Calu3 (cell line): ENCODE data around the gene SV2B. TPM values are rescaled to one million over a fixed set of nuclear protein-coding genes. Genes with fewer than 3 reads are reported as not detected.

Experiments
- BruUV-seq: library from RNA; stranded (reverse); fragments of 400-500 nt; replicated peaks from 2 replicates; lab custom pipeline; 2021; lab: Mats Ljungman, UMichigan
- CTCF ChIA-PET: fragments of 300-600 bp; sonication (Branson Sonifier 250); formaldehyde crosslinking; loops from one replicate; lab custom pipeline; 2022; ENCODE audit warnings: antibody characterized with exemption; lab: Charles Lee
- DNase-seq: peaks from one replicate; pipeline ENCODE4 v3.0.0; 2022
- H3K27ac Mint-ChIP-seq: one replicate; pipeline ENCODE4 v1.8.0; 2022; ENCODE audit warnings: mixed read lengths; ENCODE audit not compliant: unreplicated experiment
- H3K27me3 Mint-ChIP-seq: one replicate; pipeline ENCODE4 v1.8.0; 2022; ENCODE audit warnings: mixed read lengths; ENCODE audit not compliant: unreplicated experiment
- H3K36me3 Mint-ChIP-seq: one replicate; pipeline ENCODE4 v1.8.0; 2022; ENCODE audit warnings: mild to moderate bottlenecking, moderate library complexity, mixed read lengths; ENCODE audit not compliant: insufficient read depth, unreplicated experiment
- H3K4me1 Mint-ChIP-seq: one replicate; pipeline ENCODE4 v1.8.0; 2022; ENCODE audit warnings: mild to moderate bottlenecking, low read depth, mixed read lengths; ENCODE audit not compliant: unreplicated experiment
- H3K4me3 Mint-ChIP-seq: one replicate; pipeline ENCODE4 v1.8.0; 2022; ENCODE audit warnings: mild to moderate bottlenecking, low read depth, moderate library complexity, mixed read lengths; ENCODE audit not compliant: unreplicated experiment
- H3K9me3 Mint-ChIP-seq: one replicate; pipeline ENCODE4 v1.8.0; 2022; ENCODE audit warnings: low read depth, mixed read lengths; ENCODE audit not compliant: unreplicated experiment
- intact Hi-C: fragments of 100-400 bp; cut with micrococcal nuclease; formaldehyde crosslinking; loops from one replicate; pipeline ENCODE4 v1.10.0; 2022; ENCODE audit not compliant: unreplicated experiment
- total RNA-seq: library from RNA; stranded (reverse); gene quantifications from 2 replicates; pipeline ENCODE4 v1.2.3, GENCODE V29; 2022
- TF ChIP-seq, protein P1 (sequence below): fragments of 200-600 bp; IDR thresholded peaks from one replicate; pipeline ENCODE4 v1.8.0; 2022; ENCODE audit warnings: antibody characterized with exemption; ENCODE audit not compliant: unreplicated experiment

Gene SV2B
- total RNA-seq, 1 experiment from 2014 or later = 2.2 TPM

DNA sequence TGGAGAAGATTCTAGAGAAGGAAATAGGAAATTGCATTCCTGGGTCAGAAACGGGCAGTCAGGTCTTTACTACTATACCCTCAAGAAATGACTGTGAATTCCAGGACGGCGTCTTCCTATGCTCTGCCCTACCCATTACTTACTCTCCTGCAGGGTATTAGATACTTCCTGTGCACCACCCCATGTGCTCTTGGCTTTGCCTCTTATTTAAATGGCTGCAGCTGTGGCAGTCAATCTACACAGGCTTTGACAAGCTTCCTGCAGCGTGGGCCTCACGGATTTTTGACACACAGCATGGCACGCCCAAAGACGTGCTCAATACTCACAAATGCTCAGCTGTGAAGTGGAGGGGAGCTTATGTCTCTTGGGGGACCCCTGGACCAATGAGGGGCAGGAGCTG lies 206.1 kb downstream of the SV2B start:
- no TSS peak for BruUV-seq
- Mint-ChIP-seq H3K4me1 (no peaks in the 10 kb centered on the region), H3K27me3 (peaks cover 21% of the 10 kb centered on the region), H3K36me3 (no peaks in the 10 kb centered on the region), H3K9me3 (no peaks in the 10 kb centered on the region), H3K4me3 (no peak overlapping the region), H3K27ac (no peak overlapping the region)
- DNase-seq = no peak
- intact Hi-C loops = no loop called here
- CTCF ChIA-PET = interaction anchor here (1.6 kb wide), 1 partner anchor 231 kb away, joined by 3 read pairs; no protein-coding TSS in a partner anchor
- TF ChIP-seq, protein P1, sequence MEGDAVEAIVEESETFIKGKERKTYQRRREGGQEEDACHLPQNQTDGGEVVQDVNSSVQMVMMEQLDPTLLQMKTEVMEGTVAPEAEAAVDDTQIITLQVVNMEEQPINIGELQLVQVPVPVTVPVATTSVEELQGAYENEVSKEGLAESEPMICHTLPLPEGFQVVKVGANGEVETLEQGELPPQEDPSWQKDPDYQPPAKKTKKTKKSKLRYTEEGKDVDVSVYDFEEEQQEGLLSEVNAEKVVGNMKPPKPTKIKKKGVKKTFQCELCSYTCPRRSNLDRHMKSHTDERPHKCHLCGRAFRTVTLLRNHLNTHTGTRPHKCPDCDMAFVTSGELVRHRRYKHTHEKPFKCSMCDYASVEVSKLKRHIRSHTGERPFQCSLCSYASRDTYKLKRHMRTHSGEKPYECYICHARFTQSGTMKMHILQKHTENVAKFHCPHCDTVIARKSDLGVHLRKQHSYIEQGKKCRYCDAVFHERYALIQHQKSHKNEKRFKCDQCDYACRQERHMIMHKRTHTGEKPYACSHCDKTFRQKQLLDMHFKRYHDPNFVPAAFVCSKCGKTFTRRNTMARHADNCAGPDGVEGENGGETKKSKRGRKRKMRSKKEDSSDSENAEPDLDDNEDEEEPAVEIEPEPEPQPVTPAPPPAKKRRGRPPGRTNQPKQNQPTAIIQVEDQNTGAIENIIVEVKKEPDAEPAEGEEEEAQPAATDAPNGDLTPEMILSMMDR = no peak

DNA sequence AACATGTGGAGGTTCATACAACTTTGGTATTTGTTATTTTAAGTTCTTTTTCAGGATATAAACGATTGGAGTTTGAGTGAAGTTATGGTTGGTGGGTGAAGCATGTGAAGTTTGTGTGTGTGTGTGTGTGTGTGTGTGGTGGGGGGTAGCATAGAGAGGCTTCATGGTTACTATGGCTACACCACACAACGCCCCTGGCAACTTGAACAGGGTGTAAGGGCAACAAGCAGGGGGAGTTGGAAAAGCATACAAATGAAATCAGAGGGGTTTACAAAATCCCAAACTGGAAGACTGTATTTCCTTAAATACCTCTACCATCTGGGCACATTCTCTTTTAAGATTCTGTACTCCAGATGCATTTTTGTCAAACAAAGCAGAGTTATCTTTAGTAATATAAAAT lies 207.5 kb downstream of the SV2B start:
- no peak for DNase-seq
- TF ChIP-seq, protein P1 = no peak
- H3K36me3 Mint-ChIP-seq = no peaks in the 10 kb centered on the region
- no peaks in the 10 kb centered on the region for H3K4me1 Mint-ChIP-seq
- peaks cover 21% of the 10 kb centered on the region for H3K27me3 Mint-ChIP-seq
- CTCF ChIA-PET = no interaction called here
- no peaks in the 10 kb centered on the region for H3K9me3 Mint-ChIP-seq
- BruUV-seq = no TSS peak
- H3K27ac Mint-ChIP-seq = no peak overlapping the region
- no peak overlapping the region for H3K4me3 Mint-ChIP-seq
- intact Hi-C loops = no loop called here

DNA sequence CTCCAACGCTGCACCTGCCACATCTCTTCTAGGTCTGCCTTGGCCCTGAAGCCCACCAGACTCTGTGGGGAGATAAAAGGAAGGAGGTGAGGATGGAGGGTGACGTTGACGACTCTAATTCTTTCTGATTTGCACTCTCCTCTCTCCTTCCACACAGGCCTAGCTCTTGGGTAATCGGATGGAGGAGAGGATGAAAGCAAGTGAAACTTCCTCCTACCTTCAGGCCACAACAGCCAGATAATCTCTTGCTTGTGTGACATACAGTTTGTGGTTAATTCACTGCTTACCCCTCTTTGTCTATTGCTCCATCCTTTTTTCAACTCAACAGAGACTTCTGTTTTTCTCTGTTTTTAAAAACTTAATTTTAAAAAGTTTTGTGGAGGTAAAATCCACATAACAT lies 208.1 kb downstream of the SV2B start:
- Mint-ChIP-seq H3K4me3 (no peak overlapping the region), H3K9me3 (no peaks in the 10 kb centered on the region), H3K27me3 (peaks cover 21% of the 10 kb centered on the region), H3K4me1 (no peaks in the 10 kb centered on the region), H3K27ac (no peak overlapping the region), H3K36me3 (no peaks in the 10 kb centered on the region)
- CTCF ChIA-PET = interaction anchor here (0.5 kb wide), 1 partner anchor 764 kb away, joined by 3 read pairs; no protein-coding TSS in a partner anchor
- TF ChIP-seq, protein P1 = no peak
- no peak for DNase-seq
- BruUV-seq = no TSS peak
- intact Hi-C loops = no loop called here

DNA sequence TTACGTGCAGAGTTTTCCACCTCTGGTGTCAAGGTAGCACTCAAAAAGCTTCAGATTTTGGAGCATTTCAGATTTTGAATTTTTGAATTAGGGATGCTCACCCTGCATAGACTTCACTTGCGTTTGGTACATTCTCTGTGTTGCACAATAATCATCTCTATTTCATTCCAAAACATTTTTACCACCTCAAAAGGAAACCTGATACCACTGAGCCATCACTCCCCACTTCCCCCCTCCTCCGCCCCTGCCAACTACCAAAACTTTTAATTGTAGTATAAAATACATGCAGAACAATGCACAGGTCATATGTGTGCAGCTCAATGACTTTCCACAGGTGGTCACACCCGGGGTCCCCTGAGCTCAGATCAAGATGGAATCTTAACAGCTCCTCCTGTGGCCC lies 208.8 kb downstream of the SV2B start:
- intact Hi-C loops = no loop called here
- CTCF ChIA-PET = no interaction called here

More for the DNA sequence above, 208.8 kb downstream of the SV2B start:
- BruUV-seq = no TSS peak
- Mint-ChIP-seq H3K27me3 (peaks cover 15% of the 10 kb centered on the region), H3K4me1 (no peaks in the 10 kb centered on the region), H3K9me3 (peaks cover 3% of the 10 kb centered on the region), H3K36me3 (no peaks in the 10 kb centered on the region), H3K27ac (no peak overlapping the region), H3K4me3 (no peak overlapping the region)
- TF ChIP-seq, protein P1 = no peak
- no peak for DNase-seq
